Measurements from ENCODE around the gene NKAIN4. TPM values are rescaled to one million over a fixed set of nuclear protein-coding genes. Genes with fewer than 3 reads are reported as not detected.

The NKAIN4 gene
- total and polyA plus RNA-seq, 4 donors = 0.05 TPM; not detected in 3

DNA sequence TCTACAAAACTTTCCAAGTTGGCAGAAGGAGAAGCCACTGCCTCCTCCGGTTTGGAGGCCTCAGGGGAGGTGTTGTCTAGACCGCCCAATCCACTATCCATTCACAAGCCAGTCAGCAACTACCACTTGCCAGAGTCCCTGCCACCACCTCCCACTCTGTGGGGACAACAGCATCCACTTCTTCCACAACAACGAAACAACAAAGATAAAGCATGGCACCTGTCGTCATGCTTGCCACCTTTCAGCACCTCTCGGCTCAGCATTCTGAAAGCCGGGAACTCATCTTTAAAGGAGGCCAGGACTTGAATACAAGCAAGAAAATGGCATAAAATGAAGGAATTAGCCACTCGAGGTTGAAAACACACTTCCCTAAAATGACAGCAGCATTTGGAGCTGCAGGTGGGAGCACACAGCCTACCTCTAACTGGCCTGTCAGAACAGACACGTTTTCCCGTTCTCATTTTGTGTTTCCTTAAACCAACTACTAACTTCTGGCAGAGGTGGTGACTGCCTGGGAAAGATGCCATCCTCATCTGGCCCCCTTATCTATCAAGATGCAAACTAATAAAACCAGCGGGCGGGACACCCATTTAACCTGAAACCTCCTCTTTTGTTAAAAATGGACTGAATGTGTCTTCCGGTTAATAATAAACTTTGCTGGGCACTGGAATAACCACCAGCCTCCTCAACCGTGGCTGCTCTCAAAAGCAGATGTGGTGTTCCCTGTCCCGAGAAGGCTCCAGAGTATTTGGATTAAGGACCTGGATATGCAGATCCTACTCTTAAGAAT, 60.1 kb downstream of the NKAIN4 start:
- peaks cover 0 to 10% (median 5%) of the 10 kb centered on the region in 4 donors for H3K4me1 ChIP-seq (ENCODE audit: control insufficient read depth in 4 of 4, insufficient read depth in 4 of 4, low read length in 3 of 4)
- H3K9me3 ChIP-seq (ENCODE audit: control insufficient read depth in 4 of 4, low read length in 3 of 4) = no peaks in the 10 kb centered on the region
- no peaks in the 10 kb centered on the region for H3K27me3 ChIP-seq (ENCODE audit: control insufficient read depth in 4 of 4, insufficient read depth in 4 of 4, low read length in 3 of 4)
- peaks cover 5 to 14% (median 7%) of the 10 kb centered on the region in 4 donors for H3K36me3 ChIP-seq (ENCODE audit: control insufficient read depth in 4 of 4, insufficient read depth in 3 of 4, low read depth in 1 of 4, low read length in 3 of 4)
- TF ChIP-seq NR2F2 (IDR thresholded peaks at IDR 0.05) (no peak), EGR1 (IDR thresholded peaks at IDR 0.05; ENCODE audit: low read depth in 2 of 2) (no peak), FOXA1 (IDR thresholded peaks at IDR 0.05) (no peak), HNF4A (conservative IDR thresholded peaks at IDR 0.05) (no peak), GABPA (IDR thresholded peaks at IDR 0.05 in 1 of 2, conservative IDR thresholded peaks at IDR 0.05 in 1 of 2) (no peak), JUND (IDR thresholded peaks at IDR 0.05) (no peak)
- no peak overlapping the region for H3K4me3 ChIP-seq (ENCODE audit: low read depth in 1 of 3, low read length in 3 of 3)
- DNase-seq (ENCODE audit: low spot score) = no peak
- 83% methylated on average over 14 of the region's 14 CpGs for WGBS
- H3K9ac ChIP-seq (ENCODE audit: low read depth in 1 of 2, low read length in 2 of 2) = no peak overlapping the region
- H3K27ac ChIP-seq (ENCODE audit: low read depth in 1 of 2, low read length in 2 of 2) = no peak overlapping the region

DNA sequence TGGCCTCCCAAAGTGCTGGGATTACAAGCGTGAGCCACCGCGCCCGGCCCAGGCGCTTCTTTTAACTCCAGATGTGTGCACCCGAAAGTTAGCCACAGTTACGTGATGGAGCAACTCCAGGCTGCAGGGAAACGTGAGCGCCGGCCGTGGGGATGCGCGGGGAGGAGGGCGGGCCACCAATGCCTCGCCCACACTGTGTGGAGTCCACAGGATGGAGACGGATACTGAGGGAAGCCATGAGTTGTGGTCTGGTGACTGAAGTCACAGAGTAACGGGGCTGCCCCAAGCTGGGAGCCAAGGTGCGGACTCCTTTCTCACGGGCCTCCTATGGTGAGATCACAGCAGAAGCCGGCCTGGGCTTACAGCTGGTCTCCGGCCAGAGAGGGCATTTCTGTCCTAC, 61.5 kb downstream of the NKAIN4 start:
- Histone ChIP-seq H3K9ac (ENCODE audit: low read depth in 1 of 2, low read length in 2 of 2) (no peak overlapping the region), H3K4me3 (ENCODE audit: low read depth in 1 of 3, low read length in 3 of 3) (no peak overlapping the region), H3K27me3 (ENCODE audit: control insufficient read depth in 4 of 4, insufficient read depth in 4 of 4, low read length in 3 of 4) (no peaks in the 10 kb centered on the region), H3K27ac (ENCODE audit: low read depth in 1 of 2, low read length in 2 of 2) (no peak overlapping the region), H3K36me3 (ENCODE audit: control insufficient read depth in 4 of 4, insufficient read depth in 3 of 4, low read depth in 1 of 4, low read length in 3 of 4) (peaks cover 5 to 14% (median 7%) of the 10 kb centered on the region in 4 donors), H3K4me1 (ENCODE audit: control insufficient read depth in 4 of 4, insufficient read depth in 4 of 4, low read length in 3 of 4) (no peaks in the 10 kb centered on the region), H3K9me3 (ENCODE audit: control insufficient read depth in 4 of 4, low read length in 3 of 4) (no peaks in the 10 kb centered on the region)
- TF ChIP-seq RXRA (IDR thresholded peaks at IDR 0.05) (no peak), HNF4A (conservative IDR thresholded peaks at IDR 0.05) (no peak), RAD21 (IDR thresholded peaks at IDR 0.05) (no peak), HNF4G (IDR thresholded peaks at IDR 0.05) (no peak)
- TF ChIP-seq, protein P1, sequence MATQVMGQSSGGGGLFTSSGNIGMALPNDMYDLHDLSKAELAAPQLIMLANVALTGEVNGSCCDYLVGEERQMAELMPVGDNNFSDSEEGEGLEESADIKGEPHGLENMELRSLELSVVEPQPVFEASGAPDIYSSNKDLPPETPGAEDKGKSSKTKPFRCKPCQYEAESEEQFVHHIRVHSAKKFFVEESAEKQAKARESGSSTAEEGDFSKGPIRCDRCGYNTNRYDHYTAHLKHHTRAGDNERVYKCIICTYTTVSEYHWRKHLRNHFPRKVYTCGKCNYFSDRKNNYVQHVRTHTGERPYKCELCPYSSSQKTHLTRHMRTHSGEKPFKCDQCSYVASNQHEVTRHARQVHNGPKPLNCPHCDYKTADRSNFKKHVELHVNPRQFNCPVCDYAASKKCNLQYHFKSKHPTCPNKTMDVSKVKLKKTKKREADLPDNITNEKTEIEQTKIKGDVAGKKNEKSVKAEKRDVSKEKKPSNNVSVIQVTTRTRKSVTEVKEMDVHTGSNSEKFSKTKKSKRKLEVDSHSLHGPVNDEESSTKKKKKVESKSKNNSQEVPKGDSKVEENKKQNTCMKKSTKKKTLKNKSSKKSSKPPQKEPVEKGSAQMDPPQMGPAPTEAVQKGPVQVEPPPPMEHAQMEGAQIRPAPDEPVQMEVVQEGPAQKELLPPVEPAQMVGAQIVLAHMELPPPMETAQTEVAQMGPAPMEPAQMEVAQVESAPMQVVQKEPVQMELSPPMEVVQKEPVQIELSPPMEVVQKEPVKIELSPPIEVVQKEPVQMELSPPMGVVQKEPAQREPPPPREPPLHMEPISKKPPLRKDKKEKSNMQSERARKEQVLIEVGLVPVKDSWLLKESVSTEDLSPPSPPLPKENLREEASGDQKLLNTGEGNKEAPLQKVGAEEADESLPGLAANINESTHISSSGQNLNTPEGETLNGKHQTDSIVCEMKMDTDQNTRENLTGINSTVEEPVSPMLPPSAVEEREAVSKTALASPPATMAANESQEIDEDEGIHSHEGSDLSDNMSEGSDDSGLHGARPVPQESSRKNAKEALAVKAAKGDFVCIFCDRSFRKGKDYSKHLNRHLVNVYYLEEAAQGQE (IDR thresholded peaks at IDR 0.05) = no peak
- DNase-seq (ENCODE audit: low spot score) = no peak
- 96% methylated on average over 21 of the region's 21 CpGs for WGBS

DNA sequence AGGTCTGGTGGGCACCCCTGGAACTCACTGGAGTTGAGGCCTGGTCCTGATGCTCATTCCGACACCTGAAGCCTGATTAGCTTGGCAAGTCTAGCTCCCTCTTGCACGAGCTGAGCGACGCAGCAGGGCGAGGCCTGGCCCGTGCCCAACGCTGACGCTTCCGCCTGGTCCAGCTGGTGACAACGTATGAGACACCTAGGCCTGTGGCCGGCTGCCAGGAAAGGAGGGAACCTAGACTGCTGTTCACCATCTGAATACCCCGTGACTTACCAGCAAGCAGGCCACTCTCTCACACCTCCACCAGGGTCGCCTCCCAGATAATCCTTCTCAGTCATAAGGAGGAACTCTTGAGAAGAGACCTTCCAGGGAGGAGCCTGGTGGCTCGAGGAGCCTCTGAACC, 62.9 kb downstream of the NKAIN4 start:
- WGBS = 82% methylated on average over 14 of the region's 14 CpGs
- H3K4me1 ChIP-seq (ENCODE audit: control insufficient read depth in 4 of 4, insufficient read depth in 4 of 4, low read length in 3 of 4) = no peaks in the 10 kb centered on the region
- TF ChIP-seq RAD21 (IDR thresholded peaks at IDR 0.05) = no peak
- TF ChIP-seq, protein P2, sequence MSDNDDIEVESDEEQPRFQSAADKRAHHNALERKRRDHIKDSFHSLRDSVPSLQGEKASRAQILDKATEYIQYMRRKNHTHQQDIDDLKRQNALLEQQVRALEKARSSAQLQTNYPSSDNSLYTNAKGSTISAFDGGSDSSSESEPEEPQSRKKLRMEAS (IDR thresholded peaks at IDR 0.05) = no peak
- TF ChIP-seq FOXA2 (IDR thresholded peaks at IDR 0.05) = no peak
- TF ChIP-seq, protein P1 (IDR thresholded peaks at IDR 0.05) = no peak
- TF ChIP-seq, protein P3, sequence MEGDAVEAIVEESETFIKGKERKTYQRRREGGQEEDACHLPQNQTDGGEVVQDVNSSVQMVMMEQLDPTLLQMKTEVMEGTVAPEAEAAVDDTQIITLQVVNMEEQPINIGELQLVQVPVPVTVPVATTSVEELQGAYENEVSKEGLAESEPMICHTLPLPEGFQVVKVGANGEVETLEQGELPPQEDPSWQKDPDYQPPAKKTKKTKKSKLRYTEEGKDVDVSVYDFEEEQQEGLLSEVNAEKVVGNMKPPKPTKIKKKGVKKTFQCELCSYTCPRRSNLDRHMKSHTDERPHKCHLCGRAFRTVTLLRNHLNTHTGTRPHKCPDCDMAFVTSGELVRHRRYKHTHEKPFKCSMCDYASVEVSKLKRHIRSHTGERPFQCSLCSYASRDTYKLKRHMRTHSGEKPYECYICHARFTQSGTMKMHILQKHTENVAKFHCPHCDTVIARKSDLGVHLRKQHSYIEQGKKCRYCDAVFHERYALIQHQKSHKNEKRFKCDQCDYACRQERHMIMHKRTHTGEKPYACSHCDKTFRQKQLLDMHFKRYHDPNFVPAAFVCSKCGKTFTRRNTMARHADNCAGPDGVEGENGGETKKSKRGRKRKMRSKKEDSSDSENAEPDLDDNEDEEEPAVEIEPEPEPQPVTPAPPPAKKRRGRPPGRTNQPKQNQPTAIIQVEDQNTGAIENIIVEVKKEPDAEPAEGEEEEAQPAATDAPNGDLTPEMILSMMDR (IDR thresholded peaks at IDR 0.05; ENCODE audit: low read depth, low read length, missing input control) = no peak
- no peak for TF ChIP-seq GABPA (IDR thresholded peaks at IDR 0.05 in 1 of 2, conservative IDR thresholded peaks at IDR 0.05 in 1 of 2)
- TF ChIP-seq YY1 (IDR thresholded peaks at IDR 0.05) = no peak
- TF ChIP-seq TAF1 (conservative IDR thresholded peaks at IDR 0.05) = no peak
- no peak for TF ChIP-seq FOXA1 (IDR thresholded peaks at IDR 0.05)
- TF ChIP-seq, protein P4, sequence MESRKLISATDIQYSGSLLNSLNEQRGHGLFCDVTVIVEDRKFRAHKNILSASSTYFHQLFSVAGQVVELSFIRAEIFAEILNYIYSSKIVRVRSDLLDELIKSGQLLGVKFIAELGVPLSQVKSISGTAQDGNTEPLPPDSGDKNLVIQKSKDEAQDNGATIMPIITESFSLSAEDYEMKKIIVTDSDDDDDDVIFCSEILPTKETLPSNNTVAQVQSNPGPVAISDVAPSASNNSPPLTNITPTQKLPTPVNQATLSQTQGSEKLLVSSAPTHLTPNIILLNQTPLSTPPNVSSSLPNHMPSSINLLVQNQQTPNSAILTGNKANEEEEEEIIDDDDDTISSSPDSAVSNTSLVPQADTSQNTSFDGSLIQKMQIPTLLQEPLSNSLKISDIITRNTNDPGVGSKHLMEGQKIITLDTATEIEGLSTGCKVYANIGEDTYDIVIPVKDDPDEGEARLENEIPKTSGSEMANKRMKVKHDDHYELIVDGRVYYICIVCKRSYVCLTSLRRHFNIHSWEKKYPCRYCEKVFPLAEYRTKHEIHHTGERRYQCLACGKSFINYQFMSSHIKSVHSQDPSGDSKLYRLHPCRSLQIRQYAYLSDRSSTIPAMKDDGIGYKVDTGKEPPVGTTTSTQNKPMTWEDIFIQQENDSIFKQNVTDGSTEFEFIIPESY (IDR thresholded peaks at IDR 0.05) = no peak
- no peak for TF ChIP-seq EGR1 (IDR thresholded peaks at IDR 0.05; ENCODE audit: low read depth in 2 of 2)

More for the DNA sequence above, 62.9 kb downstream of the NKAIN4 start:
- Histone ChIP-seq H3K27me3 (ENCODE audit: control insufficient read depth in 4 of 4, insufficient read depth in 4 of 4, low read length in 3 of 4) (no peaks in the 10 kb centered on the region), H3K27ac (ENCODE audit: low read depth in 1 of 2, low read length in 2 of 2) (no peak overlapping the region), H3K4me3 (ENCODE audit: low read depth in 1 of 3, low read length in 3 of 3) (no peak overlapping the region), H3K9ac (ENCODE audit: low read depth in 1 of 2, low read length in 2 of 2) (no peak overlapping the region), H3K36me3 (ENCODE audit: control insufficient read depth in 4 of 4, insufficient read depth in 3 of 4, low read depth in 1 of 4, low read length in 3 of 4) (peaks cover 1 to 14% (median 5%) of the 10 kb centered on the region in 4 donors), H3K9me3 (ENCODE audit: control insufficient read depth in 4 of 4, low read length in 3 of 4) (no peaks in the 10 kb centered on the region)
- DNase-seq (ENCODE audit: low spot score) = no peak
